Hepatocyte (in vitro differentiated cells): ENCODE measurements around the gene E2F8. TPM values are rescaled to one million over a fixed set of nuclear protein-coding genes. Genes with fewer than 3 reads are reported as not detected.

Experiments used
- DNase-seq: peaks from one replicate; pipeline ENCODE4 v3.0.0-alpha.2; 2016; ENCODE audit warnings: low spot score
- H2AFZ ChIP-seq: fragments of 200-600 bp; sonication (generic); 2 replicates; pipeline ENCODE4 v1.6.0; 2016; ENCODE audit warnings: antibody characterized with exemption, mild to moderate bottlenecking
- H3K27ac ChIP-seq: fragments of 200-600 bp; sonication (generic); 2 replicates; pipeline ENCODE4 v1.5.1; 2016; ENCODE audit warnings: mild to moderate bottlenecking
- H3K27me3 ChIP-seq: fragments of 200-600 bp; sonication (generic); 2 replicates; pipeline ENCODE4 v1.6.1; 2016
- H3K36me3 ChIP-seq: fragments of 200-600 bp; sonication (generic); replicated peaks from 2 replicates; pipeline ENCODE4 v1.5.1; 2016; ENCODE audit warnings: low read depth; ENCODE audit not compliant: insufficient read depth
- H3K4me1 ChIP-seq: fragments of 200-600 bp; sonication (generic); 2 replicates; pipeline ENCODE4 v1.5.1; 2016; ENCODE audit warnings: mild to moderate bottlenecking, moderate library complexity; ENCODE audit not compliant: insufficient read depth
- H3K4me2 ChIP-seq: fragments of 200-600 bp; sonication (generic); 2 replicates; pipeline ENCODE4 v1.6.0; 2016
- H3K4me3 ChIP-seq: fragments of 200-600 bp; sonication (generic); 2 replicates; pipeline ENCODE4 v1.5.1; 2016; ENCODE audit warnings: mild to moderate bottlenecking
- H3K79me2 ChIP-seq: fragments of 200-600 bp; sonication (generic); 2 replicates; pipeline ENCODE4 v1.6.0; 2017; ENCODE audit warnings: mild to moderate bottlenecking
- H3K9me2 ChIP-seq: fragments of 200-600 bp; sonication (generic); replicated peaks from 2 replicates; pipeline ENCODE4 v1.6.0; 2017; ENCODE audit warnings: mild to moderate bottlenecking; ENCODE audit not compliant: insufficient read depth
- H3K9me3 ChIP-seq: fragments of 200-600 bp; sonication (generic); 2 replicates; pipeline ENCODE4 v1.5.1; 2016; ENCODE audit warnings: low read depth, mild to moderate bottlenecking
- H4K20me1 ChIP-seq: fragments of 200-600 bp; sonication (generic); 2 replicates; pipeline ENCODE4 v1.6.0; 2016; ENCODE audit warnings: mild to moderate bottlenecking; ENCODE audit not compliant: insufficient read depth, poor library complexity, severe bottlenecking
- EZH2 ChIP-seq: fragments of 200-600 bp; sonication (generic); IDR thresholded peaks from 2 replicates; pipeline ENCODE4 v1.6.1; 2016; ENCODE audit warnings: antibody characterized with exemption, mild to moderate bottlenecking, borderline replicate concordance
- EZH2phosphoT487 ChIP-seq: fragments of 200-600 bp; sonication (generic); IDR thresholded peaks from one replicate; pipeline ENCODE4 v1.6.1; 2018; ENCODE audit warnings: antibody characterized with exemption, mild to moderate bottlenecking, low read depth, moderate library complexity; ENCODE audit not compliant: unreplicated experiment, severe bottlenecking
- WGBS: methylation state at CpG from one replicate; pipeline ENCODE4 v1.1.6; 2016; ENCODE audit warnings: low lambda C conversion rate; ENCODE audit errors: missing lambda C conversion rate; 5-methylcytosine and 5-hydroxymethylcytosine counted together
- polyA plus RNA-seq: library from polyadenylated mRNA; unstranded; fragments of >200 nt; fragmentation: Nextera tagmentation; extraction: Ambion mirVana; gene quantifications from 2 replicates; pipeline ENCODE4 v1.2.1, GENCODE V29; 2016
- total RNA-seq: library from RNA; depleted of rRNA; stranded (reverse); fragments of >200 nt; gene quantifications from 2 replicates; pipeline ENCODE4 v1.2.3, GENCODE V29; 2014
- TF ChIP-seq, protein P1 (sequence below): fragments of 200-600 bp; sonication (generic); IDR thresholded peaks from 2 replicates; pipeline ENCODE4 v1.5.1; 2016; ENCODE audit warnings: antibody characterized with exemption, mild to moderate bottlenecking; ENCODE audit not compliant: poor library complexity

The E2F8 gene
- total and polyA plus RNA-seq, 2 experiments from 2014 or later, result 0.42 to 2.3 TPM

DNA sequence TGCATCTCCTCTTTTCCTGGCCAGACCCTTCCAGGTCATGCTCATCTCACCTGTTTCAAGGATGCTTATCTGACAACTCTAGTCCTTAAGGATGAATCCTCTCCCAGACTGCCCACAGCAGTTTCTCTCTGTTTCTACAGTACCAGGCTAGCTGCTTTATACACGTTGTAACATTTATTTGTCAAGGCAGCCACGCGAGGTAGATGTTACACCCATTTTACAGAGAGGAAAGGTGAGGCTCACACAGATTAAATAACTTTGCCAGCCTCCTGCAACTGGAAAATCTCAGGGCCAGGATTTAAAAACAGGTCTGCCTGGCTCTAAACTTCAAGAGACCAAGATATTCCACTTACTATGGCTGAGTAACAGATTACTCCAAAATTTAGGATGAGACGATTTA is 45.7 kb upstream of the E2F8 start:
- Histone ChIP-seq H3K9me3 (no peaks in the 10 kb centered on the region), H2AFZ (no peak overlapping the region), H3K27me3 (no peaks in the 10 kb centered on the region), H3K36me3 (no peaks in the 10 kb centered on the region), H3K27ac (no peak overlapping the region), H3K79me2 (no peaks in the 10 kb centered on the region), H3K4me2 (no peak overlapping the region), H3K9me2 (no peaks in the 10 kb centered on the region), H4K20me1 (no peaks in the 10 kb centered on the region), H3K4me1 (no peaks in the 10 kb centered on the region), H3K4me3 (no peak overlapping the region)
- TF ChIP-seq, protein P1, sequence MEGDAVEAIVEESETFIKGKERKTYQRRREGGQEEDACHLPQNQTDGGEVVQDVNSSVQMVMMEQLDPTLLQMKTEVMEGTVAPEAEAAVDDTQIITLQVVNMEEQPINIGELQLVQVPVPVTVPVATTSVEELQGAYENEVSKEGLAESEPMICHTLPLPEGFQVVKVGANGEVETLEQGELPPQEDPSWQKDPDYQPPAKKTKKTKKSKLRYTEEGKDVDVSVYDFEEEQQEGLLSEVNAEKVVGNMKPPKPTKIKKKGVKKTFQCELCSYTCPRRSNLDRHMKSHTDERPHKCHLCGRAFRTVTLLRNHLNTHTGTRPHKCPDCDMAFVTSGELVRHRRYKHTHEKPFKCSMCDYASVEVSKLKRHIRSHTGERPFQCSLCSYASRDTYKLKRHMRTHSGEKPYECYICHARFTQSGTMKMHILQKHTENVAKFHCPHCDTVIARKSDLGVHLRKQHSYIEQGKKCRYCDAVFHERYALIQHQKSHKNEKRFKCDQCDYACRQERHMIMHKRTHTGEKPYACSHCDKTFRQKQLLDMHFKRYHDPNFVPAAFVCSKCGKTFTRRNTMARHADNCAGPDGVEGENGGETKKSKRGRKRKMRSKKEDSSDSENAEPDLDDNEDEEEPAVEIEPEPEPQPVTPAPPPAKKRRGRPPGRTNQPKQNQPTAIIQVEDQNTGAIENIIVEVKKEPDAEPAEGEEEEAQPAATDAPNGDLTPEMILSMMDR, result no peak
- TF ChIP-seq EZH2 (no peak), EZH2phosphoT487 (no peak)
- WGBS, result 87% methylated on average over 4 of the region's 4 CpGs
- DNase-seq, result no peak

DNA sequence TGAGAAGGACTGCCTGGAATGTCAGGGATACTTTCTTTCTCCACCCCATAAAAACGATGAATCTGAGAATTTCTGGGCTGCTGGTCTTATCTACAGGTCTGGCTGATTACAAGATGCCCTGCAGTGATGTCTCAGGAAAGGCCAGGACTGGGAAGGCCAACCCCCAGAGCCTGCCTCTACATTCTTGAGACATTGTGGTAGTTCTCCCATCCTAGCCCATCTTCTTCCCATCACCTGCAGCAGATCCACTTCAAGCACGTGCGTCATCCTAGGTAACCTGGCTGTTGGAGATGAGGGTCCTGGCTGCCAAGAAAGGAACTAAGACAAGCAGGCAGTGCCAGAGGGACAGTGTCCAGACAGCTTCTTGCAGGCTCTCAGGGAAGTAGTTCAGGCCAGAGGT is 44.1 kb upstream of the E2F8 start:
- Histone ChIP-seq H3K4me1 (no peaks in the 10 kb centered on the region), H3K79me2 (no peaks in the 10 kb centered on the region), H3K4me2 (no peak overlapping the region), H3K9me3 (no peaks in the 10 kb centered on the region), H3K4me3 (no peak overlapping the region), H4K20me1 (no peaks in the 10 kb centered on the region), H3K9me2 (no peaks in the 10 kb centered on the region), H3K27me3 (no peaks in the 10 kb centered on the region), H3K36me3 (no peaks in the 10 kb centered on the region), H3K27ac (no peak overlapping the region), H2AFZ (no peak overlapping the region)
- TF ChIP-seq EZH2phosphoT487 (no peak), EZH2 (no peak)
- TF ChIP-seq, protein P1, result no peak
- WGBS, result 44% methylated on average over 3 of the region's 3 CpGs
- DNase-seq, result no peak

DNA sequence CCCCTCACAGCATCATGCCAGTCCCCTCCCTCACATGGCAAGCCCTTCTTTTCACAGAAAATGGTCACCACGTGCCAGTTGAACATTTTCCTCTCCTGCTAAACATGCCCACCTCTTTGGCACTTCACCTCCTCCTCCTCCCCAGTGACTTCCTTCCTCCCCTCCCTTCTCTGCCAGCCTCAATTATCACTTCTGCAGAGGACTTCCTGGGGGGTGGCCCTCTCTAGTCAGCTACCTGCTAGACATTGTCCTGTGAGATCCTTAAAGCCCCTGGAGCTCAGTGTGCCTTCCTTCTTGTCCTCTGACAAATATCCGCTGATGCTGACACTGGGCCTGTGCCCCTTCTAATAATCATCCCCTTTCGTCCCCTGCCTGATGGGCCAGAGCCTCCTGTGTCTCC is 43.2 kb upstream of the E2F8 start:
- TF ChIP-seq, protein P1, result no peak
- no peak for TF ChIP-seq EZH2phosphoT487
- TF ChIP-seq EZH2, result no peak
- no peaks in the 10 kb centered on the region for H3K4me1 ChIP-seq
- no peaks in the 10 kb centered on the region for H3K9me2 ChIP-seq
- no peaks in the 10 kb centered on the region for H3K27me3 ChIP-seq
- no peaks in the 10 kb centered on the region for H3K9me3 ChIP-seq
- H3K4me3 ChIP-seq, result no peak overlapping the region
- 56% methylated on average over 3 of the region's 3 CpGs for WGBS
- H3K36me3 ChIP-seq, result no peaks in the 10 kb centered on the region
- DNase-seq, result no peak
- H3K4me2 ChIP-seq, result no peak overlapping the region
- H4K20me1 ChIP-seq, result no peaks in the 10 kb centered on the region
- no peak overlapping the region for H3K27ac ChIP-seq
- no peaks in the 10 kb centered on the region for H3K79me2 ChIP-seq
- H2AFZ ChIP-seq, result no peak overlapping the region

DNA sequence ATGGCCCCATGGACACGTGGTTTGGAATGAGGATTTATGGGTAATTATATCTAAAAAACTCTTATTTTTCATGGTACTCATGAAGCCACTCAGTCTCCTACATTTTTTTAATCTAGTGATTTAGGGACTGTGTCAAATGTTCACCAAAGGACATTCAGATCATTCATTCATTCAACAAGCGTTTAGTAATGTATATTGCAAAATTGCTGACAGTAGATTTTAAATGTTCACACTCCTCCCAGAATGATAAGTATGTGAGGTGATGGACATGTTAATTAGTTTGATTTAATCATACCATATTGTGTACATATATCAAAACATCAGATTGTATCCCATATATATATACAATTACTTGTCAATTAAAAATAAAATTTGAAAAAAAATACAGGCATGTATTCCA is 40.8 kb upstream of the E2F8 start:
- Histone ChIP-seq H3K27ac (no peak overlapping the region), H3K9me3 (no peaks in the 10 kb centered on the region), H4K20me1 (no peaks in the 10 kb centered on the region), H3K27me3 (no peaks in the 10 kb centered on the region), H3K4me3 (no peak overlapping the region), H3K79me2 (no peaks in the 10 kb centered on the region), H3K9me2 (no peaks in the 10 kb centered on the region), H3K4me1 (peaks cover 3% of the 10 kb centered on the region), H2AFZ (no peak overlapping the region), H3K4me2 (no peak overlapping the region), H3K36me3 (no peaks in the 10 kb centered on the region)
- WGBS, result 64% methylated on average over 2 of the region's 2 CpGs
- no peak for DNase-seq
- TF ChIP-seq EZH2 (no peak), EZH2phosphoT487 (no peak)
- TF ChIP-seq, protein P1, result no peak
